B cell (primary cell): Measurements from ENCODE around the gene CABLES1. TPM values are rescaled to one million over a fixed set of nuclear protein-coding genes. Genes with fewer than 3 reads are reported as not detected.

Source experiments
- ATAC-seq: fragments of 200-7000 bp; cut with Tn5 transposase; one replicate; pipeline ENCODE4 v1.10.0; 2021; ENCODE audit warnings: low read depth, mild to moderate bottlenecking, moderate number of reproducible peaks, moderate library complexity
- CTCF ChIA-PET: fragments of 350-600 bp; sonication (Branson Sonifier 250); formaldehyde crosslinking; loops from one replicate; lab custom pipeline; 2021; ENCODE audit warnings: antibody characterized with exemption, inconsistent platforms; lab: Charles Lee
- POLR2A ChIA-PET: fragments of 350-600 bp; sonication (Branson Sonifier 250); formaldehyde crosslinking; loops from one replicate; lab custom pipeline; 2021; ENCODE audit warnings: antibody characterized with exemption; lab: Charles Lee
- DNase-seq: peaks from one replicate; pipeline ENCODE4 v3.0.0; 2013
- H2AFZ ChIP-seq: 2 replicates; pipeline ENCODE4 v1.6.1; 2012; ENCODE audit warnings: mild to moderate bottlenecking, low read depth, low read length; ENCODE audit not compliant: insufficient read depth, poor library complexity, severe bottlenecking
- H3K27ac ChIP-seq, 2 donors: 1 replicate in 1 of 2; 2 replicates in 1 of 2; pipeline ENCODE4 v1.5.1; 2012 to 2013; ENCODE audit warnings: low read length in 2 of 2, mild to moderate bottlenecking in 2 of 2, moderate library complexity in 1 of 2
- H3K27me3 ChIP-seq, 4 experiments: fragments of 200-600 bp in 1 of 4; sonication (generic) in 1 of 4; replicated peaks in 1 of 4; 1 replicate in 2 of 4; 2 replicates in 2 of 4; pipeline versions ENCODE4 v1.6.1 to v1.7.0; 2013 to 2016; ENCODE audit warnings: low read length in 3 of 4, mild to moderate bottlenecking in 2 of 4, mixed read lengths in 1 of 4, moderate library complexity in 1 of 4; ENCODE audit not compliant: insufficient read depth in 4 of 4, control insufficient read depth in 3 of 4; ENCODE audit errors: control extremely low read depth in 1 of 4
- H3K36me3 ChIP-seq, 2 experiments: replicated peaks in 1 of 2; 1 replicate in 1 of 2; 2 replicates in 1 of 2; pipeline versions ENCODE4 v1.6.1 to v1.7.1; 2013; ENCODE audit warnings: low read length in 1 of 2; ENCODE audit not compliant: insufficient read depth in 2 of 2, control insufficient read depth in 1 of 2; ENCODE audit errors: control extremely low read depth in 1 of 2, extremely low read depth in 1 of 2
- H3K4me1 ChIP-seq, 2 donors: fragments of 200-600 bp in 1 of 2; sonication (generic) in 1 of 2; 1 replicate in 1 of 2; 2 replicates in 1 of 2; pipeline versions ENCODE4 v1.5.1 to v1.6.1; 2013 to 2017; ENCODE audit warnings: low read length in 2 of 2; ENCODE audit not compliant: control insufficient read depth in 2 of 2, insufficient read depth in 2 of 2
- H3K4me2 ChIP-seq: replicated peaks from 2 replicates; pipeline ENCODE3; 2012; ENCODE audit warnings: mild to moderate bottlenecking, low read depth, low read length; ENCODE audit not compliant: poor library complexity, severe bottlenecking
- H3K4me3 ChIP-seq, 5 experiments: fragments of 200-600 bp in 1 of 5; sonication (generic) in 1 of 5; 1 replicate in 3 of 5; 2 replicates in 2 of 5; pipeline versions ENCODE4 v1.5.1 to v1.7.0; 2011 to 2016; ENCODE audit warnings: low read length in 4 of 5, mild to moderate bottlenecking in 4 of 5, low read depth in 2 of 5, control low read depth in 1 of 5, moderate library complexity in 1 of 5; ENCODE audit not compliant: insufficient read depth in 1 of 5; ENCODE audit errors: control extremely low read depth in 1 of 5, extremely low read depth in 1 of 5
- H3K79me2 ChIP-seq: fragments of 200-600 bp; sonication (generic); one replicate; pipeline ENCODE4 v1.6.0; 2016; ENCODE audit warnings: low read length; ENCODE audit not compliant: control insufficient read depth, insufficient read depth
- H3K9ac ChIP-seq: fragments of 200-600 bp; sonication (generic); 2 replicates; pipeline ENCODE4 v1.6.1; 2017; ENCODE audit warnings: mild to moderate bottlenecking, low read length, moderate library complexity
- H3K9me3 ChIP-seq, 3 donors: one replicate each; pipeline versions ENCODE4 v1.6.1 to v1.7.1; 2013; ENCODE audit warnings: low read length in 2 of 3; ENCODE audit not compliant: control insufficient read depth in 2 of 3, insufficient read depth in 1 of 3; ENCODE audit errors: control extremely low read depth in 1 of 3
- H4K20me1 ChIP-seq: 2 replicates; pipeline ENCODE4 v1.6.0; 2012; ENCODE audit warnings: mild to moderate bottlenecking, low read length; ENCODE audit not compliant: insufficient read depth, control insufficient read depth, poor library complexity, severe bottlenecking
- H3K27ac Mint-ChIP-seq: one replicate; pipeline ENCODE4 v1.8.0; 2021; ENCODE audit warnings: mixed read lengths
- H3K27me3 Mint-ChIP-seq: one replicate; pipeline ENCODE4 v1.8.0; 2021; ENCODE audit warnings: mixed read lengths
- H3K4me1 Mint-ChIP-seq: one replicate; pipeline ENCODE4 v1.8.0; 2021; ENCODE audit warnings: mixed read lengths
- H3K4me3 Mint-ChIP-seq: one replicate; pipeline ENCODE4 v1.8.0; 2021; ENCODE audit warnings: mixed read lengths
- H3K9me3 Mint-ChIP-seq: one replicate; pipeline ENCODE4 v1.8.0; 2022; ENCODE audit warnings: mixed read lengths; ENCODE audit not compliant: insufficient read depth
- EZH2 ChIP-seq: IDR thresholded peaks from 2 replicates; pipeline ENCODE4 v1.6.1; 2012; ENCODE audit warnings: borderline replicate concordance, low read depth, mild to moderate bottlenecking, moderate library complexity, low read length; ENCODE audit not compliant: insufficient read depth, poor library complexity, severe bottlenecking
- WGBS: methylation state at CpG from one replicate; pipeline ENCODE4 v1.1.5; 2013; ENCODE audit warnings: missing lambda C conversion rate; ENCODE audit not compliant: insufficient coverage; 5-methylcytosine and 5-hydroxymethylcytosine counted together
- intact Hi-C: fragments of 100-400 bp; cut with micrococcal nuclease; formaldehyde crosslinking; loops from one replicate; pipeline ENCODE4 v1.10.0; 2022
- polyA plus RNA-seq: library from polyadenylated mRNA; depleted of rRNA; stranded (reverse); fragments of >200 nt; gene quantifications from 2 replicates; pipeline ENCODE4 v1.2.3, GENCODE V29; 2012
- total RNA-seq, 2 donors: library from RNA; stranded (reverse); fragments of 120-200 nt in 1 of 2; gene quantifications; 1 replicate in 1 of 2; 2 replicates in 1 of 2; pipeline versions ENCODE4 v1.2.3 to v1.2.4, GENCODE V29; 2013 to 2022
- TF ChIP-seq, protein P1 (sequence below): fragments of 200-600 bp; IDR thresholded peaks from one replicate; pipeline ENCODE4 v1.8.0; 2022; ENCODE audit warnings: antibody characterized with exemption, mild to moderate bottlenecking

Gene CABLES1
- total and polyA plus RNA-seq, 2 donors (not counting 1 experiment from before 2014, with no cell fraction given): 0.30 to 56.3 TPM

GRCh38 chr18:23142251-23142929 is 7.1 kb downstream of the CABLES1 start:
- Mint-ChIP-seq H3K9me3 (no peaks in the 10 kb centered on the region), H3K4me3 (no peak overlapping the region), H3K27me3 (peaks cover 25% of the 10 kb centered on the region), H3K27ac (no peak overlapping the region), H3K4me1 (peaks cover 8% of the 10 kb centered on the region)
- intact Hi-C loops: no loop called here
- ATAC-seq (no peak), DNase-seq (no peak)
- H2AFZ ChIP-seq: no peak overlapping the region
- POLR2A ChIA-PET: interaction anchor here (0.6 kb wide), 1 partner anchor 51 kb away, joined by 9 read pairs; no protein-coding TSS in a partner anchor
- 94% methylated on average over 2 of the region's 6 CpGs for WGBS
- no peaks in the 10 kb centered on the region for H3K36me3 ChIP-seq
- no peak overlapping the region for H3K27ac ChIP-seq
- peaks cover 0 to 3% (median 0%) of the 10 kb centered on the region in 3 donors for H3K9me3 ChIP-seq
- H3K4me3 ChIP-seq: no peak overlapping the region
- CTCF ChIA-PET: interaction anchor here (1.1 kb wide), 1 partner anchor 11 kb away, joined by 3 read pairs; no protein-coding TSS in a partner anchor
- peaks cover 0 to 19% (median 6%) of the 10 kb centered on the region in 4 experiments for H3K27me3 ChIP-seq
- H3K4me1 ChIP-seq: peaks cover 3 to 4% of the 10 kb centered on the region in 2 donors
- H3K9ac ChIP-seq: no peak overlapping the region
- TF ChIP-seq, protein P1, sequence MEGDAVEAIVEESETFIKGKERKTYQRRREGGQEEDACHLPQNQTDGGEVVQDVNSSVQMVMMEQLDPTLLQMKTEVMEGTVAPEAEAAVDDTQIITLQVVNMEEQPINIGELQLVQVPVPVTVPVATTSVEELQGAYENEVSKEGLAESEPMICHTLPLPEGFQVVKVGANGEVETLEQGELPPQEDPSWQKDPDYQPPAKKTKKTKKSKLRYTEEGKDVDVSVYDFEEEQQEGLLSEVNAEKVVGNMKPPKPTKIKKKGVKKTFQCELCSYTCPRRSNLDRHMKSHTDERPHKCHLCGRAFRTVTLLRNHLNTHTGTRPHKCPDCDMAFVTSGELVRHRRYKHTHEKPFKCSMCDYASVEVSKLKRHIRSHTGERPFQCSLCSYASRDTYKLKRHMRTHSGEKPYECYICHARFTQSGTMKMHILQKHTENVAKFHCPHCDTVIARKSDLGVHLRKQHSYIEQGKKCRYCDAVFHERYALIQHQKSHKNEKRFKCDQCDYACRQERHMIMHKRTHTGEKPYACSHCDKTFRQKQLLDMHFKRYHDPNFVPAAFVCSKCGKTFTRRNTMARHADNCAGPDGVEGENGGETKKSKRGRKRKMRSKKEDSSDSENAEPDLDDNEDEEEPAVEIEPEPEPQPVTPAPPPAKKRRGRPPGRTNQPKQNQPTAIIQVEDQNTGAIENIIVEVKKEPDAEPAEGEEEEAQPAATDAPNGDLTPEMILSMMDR: no peak
- TF ChIP-seq EZH2: no peak
- H4K20me1 ChIP-seq: no peaks in the 10 kb centered on the region
- H3K4me2 ChIP-seq: no peak overlapping the region
- H3K79me2 ChIP-seq: no peaks in the 10 kb centered on the region
